ENCODE data around the gene PIK3AP1. TPM values are rescaled to one million over a fixed set of nuclear protein-coding genes. Genes with fewer than 3 reads are reported as not detected.
"Not testable (repeated sequence)": the region's sequence is repeated elsewhere in the genome, so short reads cannot be mapped to it uniquely, and the experiment has no call there.

Gene PIK3AP1
- total RNA-seq, 1 donor, result not detected

- no peak for TF ChIP-seq CTCF (IDR thresholded peaks at IDR 0.05; ENCODE audit: insufficient read depth, low read length)
- no peak overlapping the region for H3K4me3 ChIP-seq (ENCODE audit: low read depth, low read length)
- no peak for DNase-seq (ENCODE audit: low read depth)
These were observed 38.1 kb upstream of the PIK3AP1 start for GRCh38 chr10:96758423-96758822.

- H3K4me3 ChIP-seq (ENCODE audit: low read depth, low read length), result no peak overlapping the region
- TF ChIP-seq CTCF (IDR thresholded peaks at IDR 0.05; ENCODE audit: insufficient read depth, low read length), result no peak
- DNase-seq (ENCODE audit: low read depth), result no peak
These were observed 36.0 kb upstream of the PIK3AP1 start for GRCh38 chr10:96756111-96756903.

GRCh38 chr10:96753956-96754355 lies 33.6 kb upstream of the PIK3AP1 start:
- no peak overlapping the region for H3K4me3 ChIP-seq (ENCODE audit: low read depth, low read length)
- no peak for DNase-seq (ENCODE audit: low read depth)

GRCh38 chr10:96752375-96752774 lies 32.1 kb upstream of the PIK3AP1 start:
- no peak for TF ChIP-seq CTCF (IDR thresholded peaks at IDR 0.05; ENCODE audit: insufficient read depth, low read length)
- DNase-seq (ENCODE audit: low read depth), result no peak
- H3K4me3 ChIP-seq (ENCODE audit: low read depth, low read length), result no peak overlapping the region

More at GRCh38 chr10:96753956-96754355, 33.6 kb upstream of the PIK3AP1 start:
- TF ChIP-seq CTCF (IDR thresholded peaks at IDR 0.05; ENCODE audit: insufficient read depth, low read length), result no peak

GRCh38 chr10:96750316-96750715 lies 30.0 kb upstream of the PIK3AP1 start:
- not testable (repeated sequence) for H3K4me3 ChIP-seq (ENCODE audit: low read depth, low read length); DNase-seq (ENCODE audit: low read depth)

- no peak for TF ChIP-seq CTCF (IDR thresholded peaks at IDR 0.05; ENCODE audit: insufficient read depth, low read length)
- DNase-seq (ENCODE audit: low read depth), result no peak
These were observed 27.6 kb upstream of the PIK3AP1 start for GRCh38 chr10:96747734-96748550.

GRCh38 chr10:96746503-96746902 lies 26.2 kb upstream of the PIK3AP1 start:
- TF ChIP-seq CTCF (IDR thresholded peaks at IDR 0.05; ENCODE audit: insufficient read depth, low read length), result no peak
- DNase-seq (ENCODE audit: low read depth), result peak; percentile 11
- H3K4me3 ChIP-seq (ENCODE audit: low read depth, low read length), result no peak overlapping the region

More at GRCh38 chr10:96747734-96748550, 27.6 kb upstream of the PIK3AP1 start:
- no peak overlapping the region for H3K4me3 ChIP-seq (ENCODE audit: low read depth, low read length)

All from fibroblast of the aortic adventitia (primary cell).